Measurements from ENCODE around the gene IDUA. TPM values are rescaled to one million over a fixed set of nuclear protein-coding genes. Genes with fewer than 3 reads are reported as not detected.
"Not testable (repeated sequence)": the region's sequence is repeated elsewhere in the genome, so short reads cannot be mapped to it uniquely, and the experiment has no call there.

IDUA gene
- 10 to 100 TPM in 1 of 4 donors, 1 to 10 TPM in 3; 7.1 to 15.2 (median 7.6) TPM for total RNA-seq
- polyA plus RNA-seq, result 10 to 100 TPM in 1 of 3 donors, 1 to 10 TPM in 2; 1.2 to 13.3 (median 4.2) TPM

DNA sequence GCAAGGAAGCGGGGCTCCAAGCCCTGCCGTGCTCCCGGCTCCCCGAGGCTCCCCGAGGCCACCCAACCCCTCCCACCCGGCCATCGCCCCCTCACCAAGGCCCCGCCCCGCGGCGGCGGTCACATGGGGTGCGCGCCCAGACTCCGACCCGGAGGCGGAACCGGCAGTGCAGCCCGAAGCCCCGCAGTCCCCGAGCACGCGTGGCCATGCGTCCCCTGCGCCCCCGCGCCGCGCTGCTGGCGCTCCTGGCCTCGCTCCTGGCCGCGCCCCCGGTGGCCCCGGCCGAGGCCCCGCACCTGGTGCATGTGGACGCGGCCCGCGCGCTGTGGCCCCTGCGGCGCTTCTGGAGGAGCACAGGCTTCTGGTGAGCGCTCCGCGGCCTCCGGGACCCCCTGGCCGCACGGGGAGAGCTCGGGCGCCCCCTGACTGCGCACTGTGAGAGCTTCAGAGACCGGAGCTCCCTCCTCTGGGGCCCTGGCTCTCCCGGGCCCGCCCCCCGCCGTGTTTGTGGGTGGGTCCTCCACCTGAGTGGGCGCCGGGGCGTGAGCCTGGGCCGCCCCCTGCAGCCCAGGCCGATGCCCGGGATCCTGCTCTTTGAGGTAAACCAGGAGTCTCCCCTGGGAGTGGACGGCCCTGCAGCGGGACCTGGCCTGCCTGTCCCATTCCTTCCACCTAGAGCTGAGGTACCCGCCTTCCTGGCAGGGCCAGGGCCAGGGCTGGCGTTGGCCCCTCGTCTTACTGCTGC is at the start of gene IDUA:
IDUA (plus strand) TSS at position 166 of the 745 bp plus-strand sequence; CDS start at position 207, 41 bp downstream.
- intact Hi-C loops (cut with DNase I), result loop anchor here (5.0 kb wide), 1 partner anchor 245 kb away; no protein-coding TSS in a partner anchor
- H3K4me1 ChIP-seq, result peaks cover 0 to 28% (median 25%) of the 10 kb centered on the region in 4 donors
- peak within 1 kb of the TSS; percentile 61 to 72 (median 64) for H3K27ac ChIP-seq
- no peaks in the 10 kb centered on the region for H3K9me3 ChIP-seq
- H3K27me3 ChIP-seq, result no peaks in the 10 kb centered on the region
- peaks cover 0 to 13% (median 0%) of the 10 kb centered on the region in 4 donors for H3K36me3 ChIP-seq
- peak within 1 kb of the TSS; percentile 38 to 77 (median 74) for H3K4me3 ChIP-seq
- no peak for TF ChIP-seq EP300 (IDR thresholded peaks at IDR 0.05)
- TF ChIP-seq POLR2A (IDR thresholded peaks at IDR 0.05), result no peak
- TF ChIP-seq, protein P1, sequence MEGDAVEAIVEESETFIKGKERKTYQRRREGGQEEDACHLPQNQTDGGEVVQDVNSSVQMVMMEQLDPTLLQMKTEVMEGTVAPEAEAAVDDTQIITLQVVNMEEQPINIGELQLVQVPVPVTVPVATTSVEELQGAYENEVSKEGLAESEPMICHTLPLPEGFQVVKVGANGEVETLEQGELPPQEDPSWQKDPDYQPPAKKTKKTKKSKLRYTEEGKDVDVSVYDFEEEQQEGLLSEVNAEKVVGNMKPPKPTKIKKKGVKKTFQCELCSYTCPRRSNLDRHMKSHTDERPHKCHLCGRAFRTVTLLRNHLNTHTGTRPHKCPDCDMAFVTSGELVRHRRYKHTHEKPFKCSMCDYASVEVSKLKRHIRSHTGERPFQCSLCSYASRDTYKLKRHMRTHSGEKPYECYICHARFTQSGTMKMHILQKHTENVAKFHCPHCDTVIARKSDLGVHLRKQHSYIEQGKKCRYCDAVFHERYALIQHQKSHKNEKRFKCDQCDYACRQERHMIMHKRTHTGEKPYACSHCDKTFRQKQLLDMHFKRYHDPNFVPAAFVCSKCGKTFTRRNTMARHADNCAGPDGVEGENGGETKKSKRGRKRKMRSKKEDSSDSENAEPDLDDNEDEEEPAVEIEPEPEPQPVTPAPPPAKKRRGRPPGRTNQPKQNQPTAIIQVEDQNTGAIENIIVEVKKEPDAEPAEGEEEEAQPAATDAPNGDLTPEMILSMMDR (IDR thresholded peaks at IDR 0.05), result peak in 1 of 4 experiments; percentile 34
- TF ChIP-seq POLR2AphosphoS5 (IDR thresholded peaks at IDR 0.05), result peak in 1 of 4 donors; percentile 4
- peak; percentile 86 for DNase-seq
- WGBS, 2 donors, result 1% methylated on average over 69 of the region's 69 CpGs

GRCh38 chr4:939508-939907 is 47.3 kb upstream of the IDUA start:
- not testable (repeated sequence) for H3K4me1 ChIP-seq, H3K4me3 ChIP-seq, DNase-seq, H3K27me3 ChIP-seq, H3K27ac ChIP-seq, H3K9me3 ChIP-seq, H3K36me3 ChIP-seq
- 84 to 91% methylated on average over 4 of the region's 4 CpGs for WGBS, 2 donors
- intact Hi-C loops (cut with DNase I), result loop anchor here (10.0 kb wide), 1 partner anchor 265 kb away; the partner anchor contains the start of genes ATP5ME and MYL5

DNA sequence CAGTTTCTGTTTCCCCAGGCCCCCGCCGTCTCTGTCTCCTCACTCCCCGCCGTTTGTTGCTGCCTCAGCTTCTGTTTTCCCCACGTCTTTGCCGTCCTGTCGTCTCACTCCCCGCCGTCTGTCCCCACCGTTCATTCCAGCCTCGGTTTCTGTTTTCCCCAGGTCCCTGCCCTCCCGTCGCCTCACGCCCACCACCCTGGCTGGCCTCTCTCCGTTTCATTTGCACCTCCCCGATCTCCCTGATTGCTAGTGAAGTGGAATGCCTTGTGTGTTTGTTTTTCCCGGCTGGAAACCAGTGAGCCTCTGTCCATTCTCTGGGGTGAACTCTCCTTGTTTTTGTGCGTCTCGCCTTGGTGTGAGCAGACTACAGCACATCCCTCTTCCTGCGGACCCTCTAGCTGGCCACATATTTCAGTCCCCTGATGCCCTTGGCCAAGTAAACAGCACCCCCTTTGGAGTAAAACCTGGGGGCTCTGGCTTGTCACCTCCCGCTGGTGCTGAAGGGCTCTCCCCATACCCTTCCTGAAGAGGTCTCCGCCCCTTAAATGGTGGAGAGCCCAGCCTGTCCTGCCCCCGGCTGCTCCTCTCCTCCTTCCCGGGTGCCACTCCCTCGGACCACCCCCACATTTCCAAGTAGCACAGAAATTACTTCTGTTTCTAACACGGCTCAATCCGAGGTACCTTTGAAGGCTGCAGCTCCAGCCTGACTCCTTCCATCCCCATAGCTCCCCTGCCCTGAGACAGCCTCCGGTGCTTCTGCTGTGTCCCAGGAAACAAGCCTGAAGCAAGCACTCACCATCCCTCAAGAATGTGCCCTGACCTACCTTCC is 41.4 kb upstream of the IDUA start:
- intact Hi-C loops (cut with DNase I), result no loop called here
- no peak for DNase-seq
- no peak for TF ChIP-seq POLR2A (IDR thresholded peaks at IDR 0.05)
- Histone ChIP-seq H3K9me3 (no peaks in the 10 kb centered on the region), H3K27me3 (no peaks in the 10 kb centered on the region), H3K27ac (no peak overlapping the region), H3K4me3 (no peak overlapping the region), H3K4me1 (peaks cover 0 to 8% (median 3%) of the 10 kb centered on the region in 4 donors), H3K36me3 (no peaks in the 10 kb centered on the region)
- 66 to 83% methylated on average over 28 of the region's 28 CpGs for WGBS, 2 donors

- WGBS, 2 donors, result 80 to 86% methylated on average over 9 of the region's 9 CpGs
- no peak overlapping the region for H3K27ac ChIP-seq
- no peak for TF ChIP-seq POLR2AphosphoS5 (IDR thresholded peaks at IDR 0.05)
- no peak for TF ChIP-seq POLR2A (IDR thresholded peaks at IDR 0.05)
- TF ChIP-seq EP300 (IDR thresholded peaks at IDR 0.05), result no peak
- TF ChIP-seq, protein P1 (IDR thresholded peaks at IDR 0.05), result no peak
- H3K9me3 ChIP-seq, result no peaks in the 10 kb centered on the region
- no peaks in the 10 kb centered on the region for H3K27me3 ChIP-seq
- H3K36me3 ChIP-seq, result peaks cover 0 to under 1% (median 0%) of the 10 kb centered on the region in 4 donors
- H3K4me3 ChIP-seq, result no peak overlapping the region
- intact Hi-C loops (cut with DNase I), result no loop called here
- no peak for DNase-seq
- H3K4me1 ChIP-seq, result peaks cover 0 to 8% (median 3%) of the 10 kb centered on the region in 4 donors
These were observed 40.8 kb upstream of the IDUA start for GRCh38 chr4:946103-946450.

GRCh38 chr4:946517-947471 is 40.0 kb upstream of the IDUA start:
- H3K27ac ChIP-seq, result no peak overlapping the region
- DNase-seq, result no peak
- H3K36me3 ChIP-seq, result peaks cover 0 to 8% (median 0%) of the 10 kb centered on the region in 4 donors
- TF ChIP-seq, protein P1 (IDR thresholded peaks at IDR 0.05), result no peak
- TF ChIP-seq POLR2AphosphoS5 (IDR thresholded peaks at IDR 0.05) (no peak), POLR2A (IDR thresholded peaks at IDR 0.05) (no peak), EP300 (IDR thresholded peaks at IDR 0.05) (no peak)
- no peaks in the 10 kb centered on the region for H3K27me3 ChIP-seq
- H3K9me3 ChIP-seq, result no peaks in the 10 kb centered on the region
- peaks cover 0 to 8% (median 3%) of the 10 kb centered on the region in 4 donors for H3K4me1 ChIP-seq
- H3K4me3 ChIP-seq, result peak overlapping the region in 1 of 4 donors; percentile 8
- intact Hi-C loops (cut with DNase I), result no loop called here
- WGBS, 2 donors, result 76 to 88% methylated on average over 62 of the region's 62 CpGs
